ENCODE results near the gene FCGBP. TPM values are rescaled to one million over a fixed set of nuclear protein-coding genes. Genes with fewer than 3 reads are reported as not detected.

The FCGBP gene
- total and polyA plus RNA-seq, 2 of the 4 experiments (the other 2 are of a cell fraction): under 0.01 to 0.03 TPM

- Histone ChIP-seq H2AFZ (replicated peaks; ENCODE audit: low read length, poor library complexity) (no peak overlapping the region), H2BK15ac (ENCODE audit: low read depth, low read length) (no peak overlapping the region), H3K9ac (ENCODE audit: low read depth, low read length) (no peak overlapping the region), H2BK120ac (ENCODE audit: low read depth, low read length) (no peak overlapping the region), H4K5ac (ENCODE audit: low read depth, low read length) (no peak overlapping the region), H3K36me3 (ENCODE audit: control insufficient read depth, insufficient read depth, low read length) (no peaks in the 10 kb centered on the region), H3K9me3 (ENCODE audit: control insufficient read depth, insufficient read depth, low read length) (no peaks in the 10 kb centered on the region), H3K4ac (ENCODE audit: low read depth, low read length) (no peak overlapping the region), H3K14ac (replicated peaks; ENCODE audit: low read depth, low read length) (no peak overlapping the region), H2BK20ac (ENCODE audit: low read depth, low read length) (no peak overlapping the region), H3K79me1 (ENCODE audit: low read depth in 1 of 2, low read length in 2 of 2) (no peaks in the 10 kb centered on the region), H3K9me1 (ENCODE audit: insufficient read depth, low read length) (no peaks in the 10 kb centered on the region), H3K4me2 (ENCODE audit: low read depth, low read length) (no peak overlapping the region), H3K4me1 (ENCODE audit: control insufficient read depth, insufficient read depth, low read length) (no peaks in the 10 kb centered on the region), H2BK5ac (ENCODE audit: low read depth, low read length, poor library complexity, severe bottlenecking) (no peak overlapping the region), H3K27ac (ENCODE audit: insufficient read depth, low read length) (no peak overlapping the region), H4K91ac (ENCODE audit: insufficient read depth, low read depth, low read length) (no peak overlapping the region), H3K27me3 (ENCODE audit: control insufficient read depth, insufficient read depth, low read length) (peaks cover 3% of the 10 kb centered on the region; the same call in 1 of the 2 replicates), H3K18ac (ENCODE audit: low read depth, low read length) (no peak overlapping the region), H3K56ac (ENCODE audit: extremely low read depth, insufficient read depth, low read length) (no peak overlapping the region), H3K23ac (ENCODE audit: low read depth, low read length) (no peak overlapping the region), H2AK5ac (ENCODE audit: low read depth, low read length) (no peak overlapping the region), H4K20me1 (ENCODE audit: insufficient read depth, low read length) (no peaks in the 10 kb centered on the region), H2AK9ac (replicated peaks; ENCODE audit: low read depth, low read length, poor library complexity) (no peak overlapping the region), H3K4me3 (ENCODE audit: insufficient read depth, low read depth, low read length) (no peak overlapping the region), H4K8ac (ENCODE audit: low read depth in 2 of 2, low read length in 2 of 2) (no peak overlapping the region)
- dilution Hi-C loops (cut with HindIII; ENCODE audit: low sequenced_read_pairs, unreplicated experiment) (no loop called here), in situ Hi-C loops (cut with MboI; ENCODE audit: low sequenced_read_pairs) (no loop called here), intact Hi-C loops (cut with micrococcal nuclease) (no loop called here)
- ChIA-PET CTCF (no interaction called here), POLR2A (ENCODE audit: unreplicated experiment) (no interaction called here)
- no TSS peak for BruUV-seq (replicated peaks)
- ATAC-seq (ENCODE audit: low read depth) (no peak), DNase-seq (no peak)
- 55% methylated on average over 8 of the region's 20 CpGs; no CpG with 5 or more reads in 1 of the 2 experiments for WGBS, 2 experiments (ENCODE audit: extremely low coverage in 2 of 2, insufficient read length in 1 of 2)
- TF ChIP-seq RAD21 (IDR thresholded peaks at IDR 0.05; ENCODE audit: low read length) (no peak), CHD1 (IDR thresholded peaks at IDR 0.05; ENCODE audit: low read depth, low read length) (no peak), RCOR1 (IDR thresholded peaks at IDR 0.05; ENCODE audit: insufficient replicate concordance, low read length) (no peak), MAFK (IDR thresholded peaks at IDR 0.05; ENCODE audit: low read depth, low read length) (no peak), CEBPB (IDR thresholded peaks at IDR 0.05; ENCODE audit: low read depth, low read length) (no peak), BHLHE40 (IDR thresholded peaks at IDR 0.05; ENCODE audit: low read depth, low read length) (no peak), CTCF (conservative IDR thresholded peaks at IDR 0.05; ENCODE audit: low read depth, low read length) (no peak), USF2 (IDR thresholded peaks at IDR 0.05; ENCODE audit: low read depth, low read length) (no peak), MXI1 (IDR thresholded peaks at IDR 0.05; ENCODE audit: borderline replicate concordance, low read depth, low read length) (no peak), RFX5 (IDR thresholded peaks at IDR 0.05; ENCODE audit: low read depth, low read length) (no peak), SMC3 (IDR thresholded peaks at IDR 0.05; ENCODE audit: low read depth, low read length) (no peak), MAZ (IDR thresholded peaks at IDR 0.05; ENCODE audit: borderline replicate concordance, low read depth, low read length) (no peak), NFE2L2 (IDR thresholded peaks at IDR 0.05; ENCODE audit: low read depth, low read length) (no peak), ELK1 (IDR thresholded peaks at IDR 0.05; ENCODE audit: borderline replicate concordance, low read depth, low read length) (no peak), POLR2A (IDR thresholded peaks at IDR 0.05; ENCODE audit: low read depth, low read length) (no peak), FOS (IDR thresholded peaks at IDR 0.05; ENCODE audit: low read depth, low read length) (no peak)
Measured at GRCh38 chr19:39913682-39914333, 20.6 kb downstream of the FCGBP start.

All from IMR-90 (cell line).